ENCODE measurements around the gene RBM10.

The RBM10 gene

DNA sequence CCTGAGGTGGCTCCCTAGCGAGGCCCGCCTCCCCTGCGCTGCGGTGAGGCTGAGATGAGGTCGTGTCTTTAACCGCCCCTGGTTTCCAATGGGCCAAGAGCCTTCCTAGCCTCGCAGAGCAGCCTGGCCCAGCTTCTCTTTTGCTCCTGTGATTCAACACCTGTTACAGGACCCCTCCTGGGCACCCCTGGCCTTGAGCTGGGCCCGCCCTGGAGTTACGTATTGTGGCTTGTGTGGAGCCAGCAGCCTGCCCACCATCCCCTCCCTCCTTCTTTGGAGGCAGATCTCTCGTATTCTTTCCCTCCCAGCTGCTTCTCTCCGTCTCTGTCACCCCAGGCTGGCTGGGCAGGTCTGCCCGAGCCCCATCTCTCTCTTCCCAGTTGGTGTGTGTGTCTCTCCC is 29.4 kb downstream of the RBM10 start:
- TF ChIP-seq, protein P1, sequence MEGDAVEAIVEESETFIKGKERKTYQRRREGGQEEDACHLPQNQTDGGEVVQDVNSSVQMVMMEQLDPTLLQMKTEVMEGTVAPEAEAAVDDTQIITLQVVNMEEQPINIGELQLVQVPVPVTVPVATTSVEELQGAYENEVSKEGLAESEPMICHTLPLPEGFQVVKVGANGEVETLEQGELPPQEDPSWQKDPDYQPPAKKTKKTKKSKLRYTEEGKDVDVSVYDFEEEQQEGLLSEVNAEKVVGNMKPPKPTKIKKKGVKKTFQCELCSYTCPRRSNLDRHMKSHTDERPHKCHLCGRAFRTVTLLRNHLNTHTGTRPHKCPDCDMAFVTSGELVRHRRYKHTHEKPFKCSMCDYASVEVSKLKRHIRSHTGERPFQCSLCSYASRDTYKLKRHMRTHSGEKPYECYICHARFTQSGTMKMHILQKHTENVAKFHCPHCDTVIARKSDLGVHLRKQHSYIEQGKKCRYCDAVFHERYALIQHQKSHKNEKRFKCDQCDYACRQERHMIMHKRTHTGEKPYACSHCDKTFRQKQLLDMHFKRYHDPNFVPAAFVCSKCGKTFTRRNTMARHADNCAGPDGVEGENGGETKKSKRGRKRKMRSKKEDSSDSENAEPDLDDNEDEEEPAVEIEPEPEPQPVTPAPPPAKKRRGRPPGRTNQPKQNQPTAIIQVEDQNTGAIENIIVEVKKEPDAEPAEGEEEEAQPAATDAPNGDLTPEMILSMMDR (IDR thresholded peaks at IDR 0.05; ENCODE audit: low read length) = no peak
- no peak overlapping the region for H3K27ac ChIP-seq (ENCODE audit: low read length)
- H3F3A ChIP-seq (ENCODE audit: insufficient read depth, low read length) = no peaks in the 10 kb centered on the region
- H3K4me2 ChIP-seq (ENCODE audit: low read depth, low read length) = no peak overlapping the region
- H3K9me2 ChIP-seq (replicated peaks; ENCODE audit: insufficient read depth, low read length) = no peaks in the 10 kb centered on the region
- H3K4me3 ChIP-seq (ENCODE audit: low read length) = no peak overlapping the region
- no peaks in the 10 kb centered on the region for H4K20me1 ChIP-seq (ENCODE audit: insufficient read depth, low read length)
- H2AFZ ChIP-seq (ENCODE audit: low read length) = no peak overlapping the region
- H3K9me3 ChIP-seq (replicated peaks; ENCODE audit: insufficient read depth, low read length) = no peaks in the 10 kb centered on the region
- no peaks in the 10 kb centered on the region for H3K27me3 ChIP-seq (replicated peaks; ENCODE audit: insufficient read depth, low read length)
- H3K9ac ChIP-seq (ENCODE audit: low read length) = no peak overlapping the region
- peaks cover 2% of the 10 kb centered on the region; the same call in 1 of the 2 replicates for H3K79me2 ChIP-seq (ENCODE audit: low read length)
- no peak for DNase-seq
- no peaks in the 10 kb centered on the region for H3K4me1 ChIP-seq (ENCODE audit: low read length)
- no peaks in the 10 kb centered on the region for H3K36me3 ChIP-seq (replicated peaks; ENCODE audit: insufficient read depth, low read length)

DNA sequence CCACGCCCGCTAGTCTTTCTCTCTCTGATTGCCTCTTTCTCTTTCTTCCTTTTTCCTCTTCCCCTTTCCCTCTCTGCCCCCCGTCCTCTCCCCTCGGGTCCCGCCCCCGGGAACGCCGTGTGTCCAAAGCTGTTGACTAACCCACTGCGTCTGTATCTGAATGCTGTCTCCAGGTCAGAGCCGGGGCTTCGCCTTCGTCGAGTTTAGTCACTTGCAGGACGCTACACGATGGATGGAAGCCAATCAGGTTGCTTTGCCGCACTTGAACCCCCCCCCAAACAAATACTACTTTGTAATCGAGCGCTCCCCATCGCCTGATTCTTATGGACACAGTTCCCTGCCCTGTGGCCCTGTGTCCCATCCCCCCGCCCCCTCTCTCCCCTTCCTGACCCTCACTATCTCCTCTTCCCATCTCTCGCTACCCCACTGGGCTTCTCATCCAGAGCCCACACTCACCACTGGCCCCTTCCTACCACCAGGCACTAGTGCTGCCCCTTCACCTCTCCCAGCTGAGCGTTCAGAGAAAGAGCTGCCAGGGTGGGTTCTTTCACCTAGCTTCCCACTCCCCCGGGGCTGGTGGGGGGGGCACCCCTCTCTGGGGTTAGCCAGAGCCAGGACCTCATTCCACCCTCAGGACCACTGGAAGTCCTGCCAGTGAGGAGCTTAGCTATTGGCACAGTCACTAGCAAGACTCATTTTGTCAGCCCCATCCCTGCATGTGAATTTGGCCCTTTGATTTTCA is 30.0 kb downstream of the RBM10 start:
- H2AFZ ChIP-seq (ENCODE audit: low read length) = no peak overlapping the region
- no peaks in the 10 kb centered on the region for H3K27me3 ChIP-seq (replicated peaks; ENCODE audit: insufficient read depth, low read length)
- no peak for DNase-seq
- no peaks in the 10 kb centered on the region for H3K4me1 ChIP-seq (ENCODE audit: low read length)
- H3F3A ChIP-seq (ENCODE audit: insufficient read depth, low read length) = no peaks in the 10 kb centered on the region
- no peaks in the 10 kb centered on the region for H3K9me3 ChIP-seq (replicated peaks; ENCODE audit: insufficient read depth, low read length)
- H3K36me3 ChIP-seq (replicated peaks; ENCODE audit: insufficient read depth, low read length) = no peaks in the 10 kb centered on the region
- no peak overlapping the region for H3K9ac ChIP-seq (ENCODE audit: low read length)
- no peaks in the 10 kb centered on the region for H4K20me1 ChIP-seq (ENCODE audit: insufficient read depth, low read length)
- H3K4me2 ChIP-seq (ENCODE audit: low read depth, low read length) = no peak overlapping the region
- H3K79me2 ChIP-seq (ENCODE audit: low read length) = no peaks in the 10 kb centered on the region
- TF ChIP-seq EZH2 (optimal IDR thresholded peaks at IDR 0.05; ENCODE audit: low read depth, low read length) (no peak), EZH2phosphoT487 (IDR thresholded peaks at IDR 0.05; ENCODE audit: low read length) (no peak)
- TF ChIP-seq, protein P1 (IDR thresholded peaks at IDR 0.05; ENCODE audit: low read length) = no peak
- no peak overlapping the region for H3K4me3 ChIP-seq (ENCODE audit: low read length)
- no peak overlapping the region for H3K27ac ChIP-seq (ENCODE audit: low read length)
- H3K9me2 ChIP-seq (replicated peaks; ENCODE audit: insufficient read depth, low read length) = no peaks in the 10 kb centered on the region

DNA sequence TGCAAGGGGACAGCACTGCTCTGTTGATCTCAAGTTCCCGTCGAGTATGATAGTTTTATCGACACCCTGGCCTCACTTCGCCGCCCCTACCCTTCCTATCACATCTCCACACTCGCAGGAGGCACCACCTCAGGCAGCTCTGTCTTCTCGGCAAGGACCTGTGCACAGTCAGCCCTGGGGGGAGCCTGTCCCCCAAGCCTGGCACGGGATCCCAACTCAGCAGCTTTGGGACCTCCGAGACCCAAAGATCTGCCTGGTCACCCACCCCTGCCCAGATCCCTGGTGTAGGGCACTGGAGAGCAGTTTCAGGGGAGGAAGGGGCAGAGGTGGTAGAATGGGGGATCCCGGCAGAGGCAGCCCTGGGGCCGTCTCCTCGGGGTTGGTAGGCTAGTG is 30.6 kb downstream of the RBM10 start:
- Histone ChIP-seq H2AFZ (ENCODE audit: low read length) (no peak overlapping the region), H3K4me3 (ENCODE audit: low read length) (no peak overlapping the region), H3F3A (ENCODE audit: insufficient read depth, low read length) (no peaks in the 10 kb centered on the region), H3K36me3 (replicated peaks; ENCODE audit: insufficient read depth, low read length) (no peaks in the 10 kb centered on the region), H3K27me3 (replicated peaks; ENCODE audit: insufficient read depth, low read length) (no peaks in the 10 kb centered on the region), H3K4me1 (ENCODE audit: low read length) (no peaks in the 10 kb centered on the region), H3K79me2 (ENCODE audit: low read length) (no peaks in the 10 kb centered on the region), H3K27ac (ENCODE audit: low read length) (no peak overlapping the region), H4K20me1 (ENCODE audit: insufficient read depth, low read length) (no peaks in the 10 kb centered on the region), H3K4me2 (ENCODE audit: low read depth, low read length) (no peak overlapping the region), H3K9ac (ENCODE audit: low read length) (no peak overlapping the region), H3K9me3 (replicated peaks; ENCODE audit: insufficient read depth, low read length) (no peaks in the 10 kb centered on the region), H3K9me2 (replicated peaks; ENCODE audit: insufficient read depth, low read length) (no peaks in the 10 kb centered on the region)
- no peak for TF ChIP-seq EZH2 (optimal IDR thresholded peaks at IDR 0.05; ENCODE audit: low read depth, low read length)
- TF ChIP-seq EZH2phosphoT487 (IDR thresholded peaks at IDR 0.05; ENCODE audit: low read length) = no peak
- TF ChIP-seq, protein P1 (IDR thresholded peaks at IDR 0.05; ENCODE audit: low read length) = no peak
- no peak for DNase-seq

Measured in MM.1S (cell line).